Stimulated activated CD8-positive, alpha-beta memory T cell treated with anti-CD3 and anti-CD28 coated beads, Interleukin-15, amount 100 ng/mL, for 1 hour (primary cell): ENCODE data around the gene RXYLT1.

Source experiments
- DNase-seq: peaks from one replicate; pipeline ENCODE4 v3.0.0-alpha.2; 2020; ENCODE audit warnings: low read depth

Gene RXYLT1

DNA sequence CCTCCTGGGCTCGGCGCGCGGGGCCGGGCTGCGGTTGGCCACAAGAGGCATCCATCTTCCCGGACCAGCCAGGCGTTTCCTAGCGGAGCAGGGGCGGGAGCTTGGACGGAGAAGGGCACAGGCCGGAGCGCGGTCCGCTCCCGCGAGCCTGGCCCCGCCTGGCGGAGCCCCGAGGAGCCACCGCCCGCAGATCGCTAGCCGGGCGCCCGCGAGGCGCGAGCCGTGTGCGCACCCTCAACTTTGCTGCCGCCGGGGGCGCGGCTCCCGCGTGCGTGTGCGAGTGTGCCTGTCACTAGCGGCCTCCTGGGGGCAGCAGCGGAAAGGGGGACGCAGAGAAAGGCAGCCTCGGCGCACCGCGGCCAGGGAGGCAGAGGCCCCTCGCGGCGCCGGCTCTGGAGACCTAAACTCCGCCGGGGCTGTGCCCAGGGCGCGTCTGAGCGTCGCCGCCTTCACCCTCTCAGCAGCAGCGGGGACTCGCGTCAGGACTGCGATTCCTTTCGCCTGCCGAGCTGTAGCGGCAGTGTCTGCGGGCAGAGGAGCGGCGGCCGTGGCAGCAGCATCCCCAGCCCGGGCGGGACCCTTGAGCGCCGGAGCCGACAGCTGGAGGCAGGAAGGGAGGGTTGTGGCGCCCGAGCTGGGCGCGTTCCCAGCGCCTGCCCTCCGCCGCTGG is 64.1 kb downstream of the RXYLT1 start:
- peak; percentile 40 for DNase-seq

DNA sequence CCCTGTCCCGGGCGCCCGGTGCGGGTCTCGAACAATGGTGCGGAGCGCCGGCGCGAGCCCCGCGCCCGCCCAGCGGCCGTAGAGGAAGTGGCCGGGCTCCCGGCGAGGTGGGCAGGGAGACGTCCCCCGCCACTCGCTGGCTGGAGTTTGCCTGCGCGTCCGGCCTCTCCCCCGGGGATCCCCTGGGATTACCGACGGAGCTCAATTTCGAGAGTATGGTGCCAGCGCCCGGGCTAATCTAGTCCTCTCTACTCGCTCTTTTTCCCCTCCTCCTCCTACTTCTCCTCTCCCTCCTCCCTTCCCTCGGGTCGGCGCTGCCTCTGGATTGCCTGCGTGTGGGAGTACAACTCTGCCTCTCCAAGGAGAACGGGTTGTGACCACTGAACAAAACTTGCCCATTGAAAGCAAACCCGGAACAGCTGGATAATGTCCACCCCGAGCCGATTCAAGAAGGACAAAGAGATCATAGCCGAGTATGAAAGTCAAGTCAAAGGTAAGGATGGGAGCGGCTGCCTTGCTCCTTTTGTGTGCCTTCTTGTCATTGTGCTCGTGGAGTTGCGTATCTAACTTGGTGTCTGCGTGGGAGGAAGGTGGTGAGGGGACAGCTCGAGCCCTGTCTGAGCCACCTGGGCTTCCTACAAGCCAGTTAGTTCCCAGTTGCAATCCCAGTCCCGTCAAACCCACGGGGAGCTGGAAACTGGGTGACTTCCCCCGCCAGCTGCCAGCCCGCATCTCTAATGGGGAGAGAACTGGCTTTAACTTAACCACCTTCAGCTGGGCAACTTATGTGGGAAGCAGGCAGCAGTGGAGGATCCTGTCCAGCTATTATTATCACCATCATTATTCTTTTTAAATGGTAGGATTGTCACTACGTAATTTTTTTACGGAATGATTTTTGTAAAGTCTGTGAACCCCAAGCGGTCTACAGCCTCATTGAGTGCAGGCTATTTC is 65.0 kb downstream of the RXYLT1 start, which contains the start of gene SRGAP1:
Gene SRGAP1 (plus strand): TSS at position 310 of the 951 bp plus-strand sequence. CDS start 117 bp downstream, at position 427.
- no peak for DNase-seq

GRCh38 chr12:63845726-63846125 is 66.0 kb downstream of the RXYLT1 start:
- DNase-seq, result no peak

DNA sequence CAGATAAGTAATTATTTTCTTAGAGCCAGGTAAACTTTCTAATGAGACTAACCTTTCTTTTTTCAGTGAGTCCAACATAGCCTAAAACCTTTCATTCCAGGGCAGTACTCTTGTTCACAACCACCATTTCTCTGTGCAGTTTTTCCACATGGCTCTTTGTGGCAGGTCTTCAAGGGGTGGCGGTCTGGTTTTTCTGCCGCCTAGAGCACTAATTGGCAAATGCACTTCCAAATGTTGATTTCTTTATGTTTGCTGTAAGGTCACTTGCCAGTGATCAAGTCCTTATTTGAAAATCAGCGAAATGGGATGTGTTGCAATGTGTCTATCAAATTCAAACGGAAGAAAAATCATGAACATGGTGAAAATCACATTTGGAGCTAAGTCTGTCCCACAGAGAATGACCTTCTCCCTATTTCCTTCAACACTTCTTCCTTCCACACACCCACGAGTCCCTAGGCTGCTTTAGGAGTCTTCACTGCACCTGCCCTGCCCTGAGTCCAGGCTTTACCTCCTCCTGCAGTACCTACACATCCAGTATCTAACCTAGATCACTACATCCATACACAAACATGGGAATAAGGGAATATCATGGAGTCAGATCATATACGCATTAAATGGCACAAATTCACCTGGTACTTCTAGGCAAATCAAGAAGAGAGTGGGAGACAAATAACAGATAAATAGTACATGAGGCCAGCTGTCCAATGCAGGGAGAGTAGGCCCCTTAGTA is 66.7 kb downstream of the RXYLT1 start:
- DNase-seq, result no peak

DNA sequence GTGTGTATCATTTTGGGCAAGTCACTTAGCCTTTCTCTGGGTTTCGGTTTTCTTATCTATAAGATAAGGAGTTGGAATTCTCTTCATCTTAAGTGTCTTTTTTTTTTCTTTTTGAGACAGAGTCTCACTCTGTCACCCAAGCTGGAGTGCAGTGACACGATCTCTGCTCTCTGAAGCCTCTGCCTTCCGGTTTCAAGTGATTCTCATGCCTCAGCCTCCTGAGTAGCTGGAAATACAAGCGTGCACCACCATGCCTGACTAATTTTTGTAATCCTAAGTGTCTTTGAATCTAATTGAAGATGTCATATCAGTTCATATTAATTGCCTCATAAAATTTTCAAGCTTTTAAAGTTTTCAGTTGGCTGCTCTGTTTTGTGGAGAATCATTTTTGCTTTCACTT is 68.7 kb downstream of the RXYLT1 start:
- DNase-seq, result no peak

- no peak for DNase-seq
These were observed 69.5 kb downstream of the RXYLT1 start for GRCh38 chr12:63849106-63849620.

DNA sequence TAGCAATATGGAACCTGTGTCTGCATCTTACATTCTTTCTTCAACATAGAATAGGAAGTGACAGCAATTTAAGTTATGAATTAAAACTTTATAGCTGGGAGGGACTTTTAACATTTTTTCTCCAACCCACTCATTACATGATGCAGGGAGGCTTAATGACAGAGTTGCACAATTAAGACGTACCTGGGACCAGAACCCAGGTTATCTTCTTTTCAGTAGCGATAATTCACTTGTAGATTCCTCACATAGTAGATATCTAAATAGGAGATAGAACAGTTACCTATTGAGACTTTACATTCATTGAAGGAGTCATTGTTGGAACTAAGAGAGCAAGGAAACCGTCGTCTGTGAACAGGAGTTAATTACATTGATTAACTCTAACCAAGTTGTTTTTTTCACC is 69.9 kb downstream of the RXYLT1 start:
- DNase-seq, result no peak

DNA sequence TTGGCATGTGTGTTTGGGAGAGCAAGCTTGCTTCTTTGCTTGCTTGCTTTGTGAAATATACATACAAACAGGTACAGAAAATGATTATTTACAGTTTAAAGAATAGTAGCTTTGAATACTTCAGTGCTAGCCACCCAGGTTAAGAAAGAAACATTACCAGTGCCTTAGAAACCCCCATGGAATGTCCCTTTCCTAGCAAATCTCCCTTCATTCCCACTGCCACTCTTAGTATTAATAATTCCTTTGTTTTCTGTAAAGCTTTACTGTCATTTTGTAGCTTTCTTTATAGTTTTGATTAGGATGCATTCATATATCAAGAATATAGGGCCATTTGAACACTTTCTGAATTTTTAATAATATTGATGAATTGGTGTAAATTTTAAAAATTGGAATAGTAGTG is 74.3 kb downstream of the RXYLT1 start:
- no peak for DNase-seq

DNA sequence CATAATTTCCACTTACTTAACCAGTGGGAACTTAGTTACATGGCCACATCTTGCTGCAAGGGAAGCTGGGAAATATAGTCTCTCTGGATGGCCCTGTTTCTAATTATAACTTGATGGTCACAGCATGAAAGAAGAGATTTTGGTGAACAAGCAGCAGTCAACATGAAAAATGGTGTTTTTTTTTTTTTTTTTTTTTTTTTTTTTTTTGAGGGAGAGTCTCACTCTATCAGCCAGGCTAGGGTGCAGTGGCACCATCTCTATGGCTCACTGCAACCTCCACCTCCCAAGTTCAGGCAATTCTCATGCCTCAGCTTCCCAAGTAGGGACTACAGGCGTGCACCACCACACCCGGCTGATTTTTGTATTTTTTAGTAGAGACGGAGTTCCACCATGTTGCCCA is 75.6 kb downstream of the RXYLT1 start:
- no peak for DNase-seq

DNA sequence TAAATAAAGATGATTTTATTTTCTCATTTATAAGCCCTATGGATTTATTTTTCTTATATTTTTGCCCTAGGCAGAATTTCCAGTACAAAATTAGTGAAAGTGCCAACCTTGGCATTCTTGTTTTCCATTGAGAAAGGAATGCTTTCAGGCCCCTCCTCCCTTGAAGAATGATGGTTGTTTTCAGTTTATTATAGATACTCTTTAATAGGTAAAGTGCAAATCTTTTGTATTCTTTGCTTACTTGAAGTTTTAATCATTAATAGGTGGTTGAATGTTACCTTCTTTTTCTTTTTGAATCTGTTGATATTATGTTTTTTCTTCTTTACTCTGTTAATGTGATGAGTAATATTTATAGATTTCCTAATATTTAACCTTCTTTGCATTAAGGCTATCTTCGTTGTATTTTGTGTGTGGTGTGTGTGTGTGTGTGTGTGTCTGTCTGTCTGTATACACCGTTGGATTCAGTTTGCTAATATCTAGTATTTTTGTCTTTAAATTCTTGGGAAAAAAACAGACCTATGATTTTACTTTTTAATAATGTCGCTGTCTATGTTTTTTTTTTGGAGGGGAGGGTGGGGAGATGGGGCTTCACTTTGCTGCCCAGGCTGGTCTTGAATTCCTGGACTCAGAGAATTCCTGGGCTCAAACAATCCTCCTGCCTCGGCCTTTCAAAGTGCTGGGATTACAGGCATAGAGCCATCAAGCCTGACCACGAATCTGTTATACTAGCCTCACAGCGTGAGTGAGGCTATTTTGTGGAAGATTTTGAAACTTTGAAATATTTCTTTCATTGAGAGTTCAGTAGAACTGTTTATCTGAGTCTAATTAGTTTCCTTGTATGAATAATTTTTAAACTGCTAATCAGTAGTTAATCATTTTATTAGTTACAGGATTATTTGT is 78.3 kb downstream of the RXYLT1 start:
- no peak for DNase-seq
